ENCODE results near the gene KHDRBS2.

- TF ChIP-seq BHLHE40 (IDR thresholded peaks at IDR 0.05; ENCODE audit: borderline replicate concordance) (no peak), SP1 (IDR thresholded peaks at IDR 0.05) (no peak), L3MBTL2 (conservative IDR thresholded peaks at IDR 0.05) (no peak), FOXM1 (IDR thresholded peaks at IDR 0.05; ENCODE audit: borderline replicate concordance) (no peak)
Observed at GRCh38 chr6:61909486-61909885, 376.5 kb downstream of the KHDRBS2 start.
